Measurements from ENCODE around the gene NBPF4.

NBPF4 gene

GRCh38 chr1:108190686-108191416 lies 53.0 kb downstream of the NBPF4 start:
- H3K4me3 ChIP-seq (ENCODE audit: low read length) = no peak overlapping the region
- DNase-seq (ENCODE audit: low read depth) = no peak
- no peak for TF ChIP-seq CTCF (IDR thresholded peaks at IDR 0.05; ENCODE audit: insufficient read depth, low read depth, low read length, missing control alignments)

GRCh38 chr1:108190001-108190634 lies 53.8 kb downstream of the NBPF4 start:
- no peak overlapping the region for H3K4me3 ChIP-seq (ENCODE audit: low read length)
- DNase-seq (ENCODE audit: low read depth) = no peak
- no peak for TF ChIP-seq CTCF (IDR thresholded peaks at IDR 0.05; ENCODE audit: insufficient read depth, low read depth, low read length, missing control alignments)

- no peak overlapping the region for H3K4me3 ChIP-seq (ENCODE audit: low read length)
- no peak for DNase-seq (ENCODE audit: low read depth)
- no peak for TF ChIP-seq CTCF (IDR thresholded peaks at IDR 0.05; ENCODE audit: insufficient read depth, low read depth, low read length, missing control alignments)
Measured at GRCh38 chr1:108188801-108189200, 55.1 kb downstream of the NBPF4 start.

- H3K4me3 ChIP-seq (ENCODE audit: low read length) = no peak overlapping the region
- TF ChIP-seq CTCF (IDR thresholded peaks at IDR 0.05; ENCODE audit: insufficient read depth, low read depth, low read length, missing control alignments) = no peak
- DNase-seq (ENCODE audit: low read depth) = peak; percentile 36
Measured at GRCh38 chr1:108182959-108183700, 60.7 kb downstream of the NBPF4 start.

GRCh38 chr1:108179018-108179417 lies 64.9 kb downstream of the NBPF4 start:
- no peak overlapping the region for H3K4me3 ChIP-seq (ENCODE audit: low read length)
- DNase-seq (ENCODE audit: low read depth) = no peak
- no peak for TF ChIP-seq CTCF (IDR thresholded peaks at IDR 0.05; ENCODE audit: insufficient read depth, low read depth, low read length, missing control alignments)
